ENCODE measurements around the gene AGTR1. TPM values are rescaled to one million over a fixed set of nuclear protein-coding genes. Genes with fewer than 3 reads are reported as not detected.

The AGTR1 gene
- total and polyA plus RNA-seq, 2 of the 13 experiments (the other 11 are each of a cell fraction or from before 2014, with no cell fraction given): 0.64 to 1.5 TPM

- no peak for TF ChIP-seq SKIL (CRISPR knock-in tag; IDR thresholded peaks at IDR 0.05; ENCODE audit: borderline replicate concordance)
- TF ChIP-seq HMGA1 (CRISPR knock-in tag; conservative IDR thresholded peaks at IDR 0.05): no peak
- no peak for TF ChIP-seq PHF5A (CRISPR knock-in tag; IDR thresholded peaks at IDR 0.05; ENCODE audit: low read depth, unreplicated experiment)
- no peak for TF ChIP-seq GFI1 (CRISPR knock-in tag; IDR thresholded peaks at IDR 0.05; ENCODE audit: borderline replicate concordance)
- TF ChIP-seq NFE2 (CRISPR knock-in tag; IDR thresholded peaks at IDR 0.05): no peak
- TF ChIP-seq ZNF670 (CRISPR knock-in tag; IDR thresholded peaks at IDR 0.05; ENCODE audit: borderline replicate concordance): no peak
- peak; percentile 32; the same call in 1 of the 2 replicates for TF ChIP-seq TBX2 (CRISPR knock-in tag; IDR thresholded peaks at IDR 0.05; ENCODE audit: borderline replicate concordance)
- TF ChIP-seq EP300 (IDR thresholded peaks at IDR 0.05; ENCODE audit: low read depth in 2 of 2, low read length in 2 of 2): 0 out of 4 replicates have a peak, but pooled peaks of 1 of the 2 experiments have one; percentile 11
- no peak for TF ChIP-seq EP300 (CRISPR knock-in tag; IDR thresholded peaks at IDR 0.05; ENCODE audit: borderline replicate concordance)
- TF ChIP-seq JARID2 (CRISPR knock-in tag; IDR thresholded peaks at IDR 0.05; ENCODE audit: insufficient replicate concordance): no peak
- TF ChIP-seq ELF3 (CRISPR knock-in tag; IDR thresholded peaks at IDR 0.05): peak; percentile 37; the same call in 1 of the 2 replicates
- no peak for TF ChIP-seq ZNF740 (CRISPR knock-in tag; IDR thresholded peaks at IDR 0.05)
- peak; percentile 53; the same call in 1 of the 2 replicates for TF ChIP-seq ZSCAN20 (CRISPR knock-in tag; IDR thresholded peaks at IDR 0.05; ENCODE audit: borderline replicate concordance)
- TF ChIP-seq ZNF781 (CRISPR knock-in tag; IDR thresholded peaks at IDR 0.05; ENCODE audit: borderline replicate concordance, not compliant biosample characterization): no peak
- TF ChIP-seq ARID5B (CRISPR knock-in tag; IDR thresholded peaks at IDR 0.05): no peak
- TF ChIP-seq HNF4G (IDR thresholded peaks at IDR 0.05; ENCODE audit: borderline replicate concordance, low read depth, low read length): peak; percentile 43; the same call in 1 of the 2 replicates
- TF ChIP-seq HNF4G (CRISPR knock-in tag; IDR thresholded peaks at IDR 0.05; ENCODE audit: borderline replicate concordance, low read depth): no peak
- TF ChIP-seq ZNF10 (CRISPR knock-in tag; IDR thresholded peaks at IDR 0.05; ENCODE audit: borderline replicate concordance, low read depth): no peak
- 0 out of 2 replicates have a peak, but pooled peaks have one; percentile 22 for TF ChIP-seq ZNF710 (CRISPR knock-in tag; IDR thresholded peaks at IDR 0.05; ENCODE audit: borderline replicate concordance)
- TF ChIP-seq CEBPG (CRISPR knock-in tag; IDR thresholded peaks at IDR 0.05): 0 out of 2 replicates have a peak, but pooled peaks have one; percentile 19
Measured at GRCh38 chr3:148711981-148712666, 14.4 kb downstream of the AGTR1 start (continued).
